OCI-LY1 (cell line): ENCODE measurements around the gene STEAP1B.

ENCODE experiments used
- H2AFZ ChIP-seq: fragments of 200-600 bp; sonication (generic), shearing (Covaris generic); 2 replicates; pipeline ENCODE4 v1.6.0; 2014; ENCODE audit warnings: antibody characterized with exemption, mild to moderate bottlenecking, low read length
- H3F3A ChIP-seq: fragments of 200-600 bp; sonication (generic), shearing (Covaris generic); 2 replicates; pipeline ENCODE4 v1.6.0; 2014; ENCODE audit warnings: mild to moderate bottlenecking, antibody characterized with exemption, low read length, moderate library complexity; ENCODE audit not compliant: insufficient read depth
- H3K27ac ChIP-seq: fragments of 200-600 bp; sonication (generic); 2 replicates; pipeline ENCODE4 v1.5.1; 2014; ENCODE audit warnings: low read length, mixed run types, mild to moderate bottlenecking, low read depth; ENCODE audit not compliant: poor library complexity, severe bottlenecking
- H3K27me3 ChIP-seq: fragments of 200-600 bp; sonication (generic); 2 replicates; pipeline ENCODE4 v1.6.0; 2014; ENCODE audit warnings: antibody characterized with exemption, mild to moderate bottlenecking, low read length, moderate library complexity; ENCODE audit not compliant: insufficient read depth
- H3K36me3 ChIP-seq: fragments of 200-600 bp; sonication (generic); 2 replicates; pipeline ENCODE4 v1.6.1; 2014; ENCODE audit warnings: mild to moderate bottlenecking, antibody characterized with exemption, low read length, moderate library complexity, mixed read lengths; ENCODE audit not compliant: insufficient read depth
- H3K4me1 ChIP-seq: fragments of 200-600 bp; sonication (generic); 2 replicates; pipeline ENCODE4 v1.5.1; 2014; ENCODE audit warnings: mild to moderate bottlenecking, low read length, moderate library complexity; ENCODE audit not compliant: insufficient read depth, severe bottlenecking
- H3K4me2 ChIP-seq: fragments of 200-600 bp; sonication (generic), shearing (Covaris generic); 2 replicates; pipeline ENCODE4 v1.6.1; 2014; ENCODE audit warnings: low read length
- H3K4me3 ChIP-seq: fragments of 200-600 bp; sonication (generic); 2 replicates; pipeline ENCODE4 v1.5.1; 2014; ENCODE audit warnings: low read length, low read depth, mild to moderate bottlenecking, mixed read lengths; ENCODE audit not compliant: poor library complexity, severe bottlenecking
- H3K79me2 ChIP-seq: fragments of 200-600 bp; shearing (Covaris generic); 2 replicates; pipeline ENCODE4 v1.6.1; 2016; ENCODE audit warnings: mixed run types, low read length, mixed read lengths; ENCODE audit not compliant: insufficient read depth
- H3K9ac ChIP-seq: fragments of 200-600 bp; sonication (generic), shearing (Covaris generic); 2 replicates; pipeline ENCODE4 v1.6.1; 2014; ENCODE audit warnings: mild to moderate bottlenecking, low read length, mixed read lengths
- H3K9me2 ChIP-seq: fragments of 200-600 bp; sonication (generic), shearing (Covaris generic); 2 replicates; pipeline ENCODE4 v1.6.1; 2014; ENCODE audit warnings: low read depth, mild to moderate bottlenecking, low read length, mixed read lengths
- H3K9me3 ChIP-seq: fragments of 200-600 bp; shearing (Covaris generic); 2 replicates; pipeline ENCODE4 v1.6.1; 2014; ENCODE audit warnings: low read length, mixed read lengths
- H4K20me1 ChIP-seq: fragments of 200-600 bp; sonication (generic), shearing (Covaris generic); 2 replicates; pipeline ENCODE4 v1.6.0; 2016; ENCODE audit warnings: mild to moderate bottlenecking, low read length; ENCODE audit not compliant: insufficient read depth
- CTCF ChIP-seq: fragments of 200-600 bp; sonication (generic), shearing (Covaris generic); IDR thresholded peaks from 2 replicates; pipeline ENCODE4 v1.5.1; 2017; ENCODE audit warnings: mild to moderate bottlenecking, antibody characterized with exemption, low read length, moderate library complexity, mixed read lengths
- EZH2 ChIP-seq: fragments of 200-600 bp; sonication (generic), shearing (Covaris generic); IDR thresholded peaks from 2 replicates; pipeline ENCODE4 v1.8.0; 2017; ENCODE audit warnings: borderline replicate concordance, mixed run types, mild to moderate bottlenecking, antibody characterized with exemption, low read length, moderate library complexity, mixed read lengths

Gene STEAP1B

DNA sequence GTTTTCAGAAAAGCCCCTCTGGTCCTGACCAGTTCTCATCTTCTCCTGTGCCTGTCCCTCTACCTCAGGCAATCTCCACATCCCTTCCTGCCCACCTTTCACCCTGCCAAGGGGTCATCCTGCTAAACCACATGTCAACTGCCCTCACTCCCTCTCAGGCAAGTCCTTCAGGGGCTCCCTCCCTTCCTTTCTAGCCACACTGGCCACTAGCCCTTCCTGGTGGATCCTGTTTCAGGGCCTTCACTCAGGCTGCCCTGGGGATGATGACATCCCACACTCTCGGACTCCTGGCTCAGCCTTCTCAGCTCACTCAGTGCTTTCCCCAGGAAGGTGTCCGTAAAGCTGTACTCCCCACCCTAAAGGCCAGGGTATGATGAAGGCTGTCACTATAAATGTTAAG is 13.4 kb downstream of the STEAP1B start:
- Histone ChIP-seq H4K20me1 (no peaks in the 10 kb centered on the region), H3K4me3 (no peak overlapping the region), H3K4me2 (no peak overlapping the region), H3K36me3 (no peaks in the 10 kb centered on the region), H3K9ac (no peak overlapping the region), H3K79me2 (no peaks in the 10 kb centered on the region), H3K27me3 (no peaks in the 10 kb centered on the region), H3K27ac (no peak overlapping the region), H2AFZ (no peak overlapping the region), H3F3A (no peaks in the 10 kb centered on the region), H3K9me2 (no peaks in the 10 kb centered on the region), H3K4me1 (peaks cover 5% of the 10 kb centered on the region), H3K9me3 (no peaks in the 10 kb centered on the region)
- TF ChIP-seq EZH2 (no peak), CTCF (no peak)

GRCh38 chr7:22485189-22485588 is 14.8 kb downstream of the STEAP1B start:
- Histone ChIP-seq H3K9me2 (no peaks in the 10 kb centered on the region), H2AFZ (no peak overlapping the region), H3K4me1 (peaks cover 8% of the 10 kb centered on the region), H3K27me3 (no peaks in the 10 kb centered on the region), H3K9me3 (no peaks in the 10 kb centered on the region), H3K4me2 (no peak overlapping the region), H3F3A (no peaks in the 10 kb centered on the region), H3K4me3 (no peak overlapping the region), H3K36me3 (no peaks in the 10 kb centered on the region), H4K20me1 (no peaks in the 10 kb centered on the region), H3K9ac (no peak overlapping the region), H3K79me2 (no peaks in the 10 kb centered on the region), H3K27ac (no peak overlapping the region)
- no peak for TF ChIP-seq CTCF

DNA sequence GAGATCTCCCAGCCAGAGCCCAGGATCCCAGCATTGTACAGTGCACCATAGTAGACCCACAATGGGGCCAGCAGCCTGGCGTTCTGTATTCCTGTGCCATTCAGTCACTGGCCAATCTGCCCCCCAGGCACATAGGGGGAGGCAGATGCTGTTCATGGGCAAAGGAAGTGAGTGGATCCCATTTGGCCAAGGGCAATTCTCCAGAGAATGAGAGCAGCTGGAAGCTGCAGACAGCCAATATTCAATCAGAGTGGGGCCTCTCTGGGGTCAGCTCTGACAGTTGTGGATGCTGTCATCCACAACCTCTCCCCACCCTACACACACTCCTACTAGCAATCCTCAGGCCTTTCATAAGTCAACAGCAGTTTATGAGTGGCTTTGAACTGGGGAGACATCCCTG is 17.5 kb downstream of the STEAP1B start:
- no peak overlapping the region for H3K4me3 ChIP-seq
- no peak for TF ChIP-seq CTCF
- TF ChIP-seq EZH2, result no peak

More for the DNA sequence above, 17.5 kb downstream of the STEAP1B start:
- Histone ChIP-seq H3K4me2 (no peak overlapping the region), H3K79me2 (no peaks in the 10 kb centered on the region), H3K4me1 (peaks cover 8% of the 10 kb centered on the region), H3K9me2 (no peaks in the 10 kb centered on the region), H3K27me3 (no peaks in the 10 kb centered on the region), H4K20me1 (no peaks in the 10 kb centered on the region), H3F3A (no peaks in the 10 kb centered on the region), H3K9me3 (no peaks in the 10 kb centered on the region), H3K36me3 (no peaks in the 10 kb centered on the region), H3K27ac (no peak overlapping the region), H2AFZ (no peak overlapping the region), H3K9ac (no peak overlapping the region)
